Measurements from ENCODE around the gene GRAMD1C.
A peak's percentile ranks its signal among the peaks of the same experiment; 100 is the strongest.
"Not testable (repeated sequence)": the region's sequence is repeated elsewhere in the genome, so short reads cannot be mapped to it uniquely, and the experiment has no call there.

Gene GRAMD1C

GRCh38 chr3:113850391-113850790, 11.8 kb downstream of the GRAMD1C start:
- DNase-seq (ENCODE audit: low read depth in 2 of 2, low spot score in 1 of 2) = not testable (repeated sequence)

GRCh38 chr3:113852506-113852905, 13.9 kb downstream of the GRAMD1C start:
- DNase-seq (ENCODE audit: low read depth in 2 of 2, low spot score in 1 of 2) = no peak

GRCh38 chr3:113867506-113867905, 28.9 kb downstream of the GRAMD1C start:
- DNase-seq (ENCODE audit: low read depth in 2 of 2, low spot score in 1 of 2) = no peak

DNA sequence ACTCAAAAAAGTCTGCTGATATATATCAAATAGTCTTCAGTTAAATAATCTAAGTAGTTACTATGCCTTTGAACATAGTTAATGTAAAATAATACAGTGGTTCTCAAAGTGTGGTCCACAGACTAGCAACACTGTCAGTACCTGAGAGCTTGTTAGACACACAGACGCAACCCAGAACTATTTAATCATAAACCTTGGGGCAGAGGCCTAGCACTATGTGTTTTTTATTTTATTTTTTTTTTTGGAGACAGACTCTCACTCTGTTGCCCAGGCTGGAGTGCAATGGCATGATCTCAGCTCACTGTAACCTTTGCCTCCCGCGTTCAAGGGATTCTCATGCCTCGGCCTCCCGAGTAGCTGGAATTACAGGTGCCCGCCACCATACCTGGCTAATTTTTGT, 34.7 kb downstream of the GRAMD1C start:
- no peak for DNase-seq (ENCODE audit: low read depth in 2 of 2, low spot score in 1 of 2)

DNA sequence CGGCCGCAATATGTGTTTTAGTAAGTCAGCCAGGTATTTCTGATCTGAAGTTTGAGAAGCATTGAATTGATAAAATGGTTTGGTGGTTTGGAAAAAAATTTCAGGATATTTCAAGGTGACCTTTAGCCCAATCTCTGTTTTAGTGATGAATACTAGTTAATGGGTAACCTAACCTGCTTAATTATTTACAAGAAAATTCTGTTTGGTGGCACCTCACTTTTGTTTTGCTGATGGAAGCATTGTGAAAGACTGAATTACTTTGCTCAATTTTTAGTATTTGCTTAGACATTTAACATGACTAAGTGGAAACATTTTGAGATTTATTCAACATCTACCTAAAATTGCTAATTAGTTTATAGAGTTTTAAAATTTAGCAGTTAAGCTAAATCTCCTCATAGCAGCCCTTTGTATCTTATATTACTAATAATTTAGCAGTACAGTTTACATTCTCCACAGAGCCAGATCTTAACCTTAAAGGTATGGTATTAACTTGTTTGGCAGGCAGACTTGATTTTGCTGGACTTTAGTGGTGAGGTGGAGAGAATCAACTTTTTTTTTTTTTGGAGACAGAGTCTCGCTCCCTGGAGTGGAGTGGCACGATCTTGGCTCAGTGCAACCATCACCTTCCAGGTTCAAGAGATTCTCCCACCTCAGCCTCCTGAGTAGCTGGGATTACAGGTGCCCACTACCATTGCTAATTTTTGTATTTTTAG, 35.4 kb downstream of the GRAMD1C start:
- no peak for DNase-seq (ENCODE audit: low read depth in 2 of 2, low spot score in 1 of 2)

DNA sequence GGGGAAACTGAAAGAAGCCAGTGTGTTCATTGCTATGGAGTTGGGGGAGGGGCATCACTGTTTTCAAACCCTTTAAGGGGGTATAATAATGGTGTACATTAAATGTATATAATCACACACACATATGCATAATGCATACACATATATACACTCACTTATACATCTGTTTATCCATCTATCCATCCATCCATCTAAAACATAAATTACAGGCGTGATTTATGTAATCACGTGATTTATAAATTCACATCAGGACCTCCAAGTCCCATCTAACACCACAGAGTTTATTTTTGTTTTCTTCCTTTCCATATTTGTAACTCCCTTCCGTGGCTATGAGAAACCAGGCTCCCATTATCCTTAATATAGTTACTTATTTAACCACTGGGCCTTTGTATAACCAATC, 39.8 kb downstream of the GRAMD1C start:
- DNase-seq (ENCODE audit: low read depth in 2 of 2, low spot score in 1 of 2) = no peak

GRCh38 chr3:113885050-113885449, 46.5 kb downstream of the GRAMD1C start:
- no peak for DNase-seq (ENCODE audit: low read depth in 2 of 2, low spot score in 1 of 2)

DNA sequence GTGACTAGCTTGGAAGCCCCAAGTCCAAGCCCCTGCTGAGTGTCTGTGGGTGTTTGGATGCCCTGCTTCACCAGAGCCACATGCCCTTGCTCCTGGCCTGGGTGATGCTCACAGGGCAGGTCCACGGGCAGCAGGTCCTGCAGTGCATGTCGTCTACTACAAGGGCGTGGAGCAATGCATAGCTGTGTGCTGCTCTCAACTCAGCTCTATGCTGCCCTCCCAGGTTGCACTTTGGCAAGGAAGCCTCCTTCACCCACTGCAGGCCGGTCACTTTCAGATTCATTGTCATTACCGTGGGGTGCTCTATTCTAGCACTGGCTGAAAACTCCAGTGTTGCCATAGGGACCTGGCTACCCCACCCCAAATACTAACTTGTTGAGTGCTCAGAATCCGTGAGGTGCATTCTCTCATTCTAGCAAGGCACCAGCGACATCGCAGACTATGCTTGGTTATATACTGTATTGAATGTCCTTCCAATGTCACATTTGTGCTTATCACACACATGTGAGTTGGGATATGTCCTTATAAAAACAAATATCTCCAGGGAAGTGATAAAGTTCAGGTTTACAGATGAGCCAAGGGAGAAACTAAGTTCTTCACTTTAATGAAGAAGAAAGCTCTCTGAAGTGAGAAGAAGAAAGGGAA, 51.8 kb downstream of the GRAMD1C start:
- no peak for DNase-seq (ENCODE audit: low read depth in 2 of 2, low spot score in 1 of 2)

DNA sequence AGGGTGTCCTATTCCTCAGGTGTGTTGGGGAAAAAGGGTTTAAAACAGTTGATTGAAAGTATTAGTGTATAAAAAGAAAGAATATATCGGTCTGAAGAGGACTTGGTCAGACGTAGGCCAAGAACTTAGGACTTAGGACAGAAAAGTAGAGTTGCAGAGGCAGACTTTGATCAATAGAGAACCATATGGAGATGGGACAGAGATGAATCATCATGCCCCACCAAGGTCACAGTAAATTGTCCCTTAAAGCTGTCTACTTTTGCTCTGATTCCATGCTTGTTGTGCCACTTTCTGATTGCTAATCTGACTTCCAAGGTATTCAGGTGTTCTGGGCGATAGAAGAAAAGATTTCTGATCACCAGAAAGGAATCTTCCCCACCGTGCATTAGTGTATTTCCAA, 56.3 kb downstream of the GRAMD1C start:
- no peak for DNase-seq (ENCODE audit: low read depth in 2 of 2, low spot score in 1 of 2)

DNA sequence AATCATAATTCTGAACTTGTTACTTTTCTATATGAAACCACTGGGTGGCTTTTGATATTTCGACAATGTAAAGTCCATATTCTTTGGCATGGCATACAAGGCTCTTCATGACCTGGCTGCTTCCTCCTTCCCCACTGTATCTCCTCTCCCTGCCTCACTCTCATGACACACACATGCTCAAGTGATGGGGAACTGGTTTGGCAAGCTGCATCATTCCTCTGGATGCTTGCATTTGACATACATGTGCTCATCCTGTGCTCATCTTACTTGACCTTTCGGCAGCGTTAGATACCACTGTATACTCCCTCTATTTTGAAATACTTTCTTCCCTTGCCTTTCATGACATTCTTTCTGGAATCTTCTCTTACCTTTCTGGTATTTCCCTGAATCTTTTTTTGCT, 57.4 kb downstream of the GRAMD1C start:
- no peak for DNase-seq (ENCODE audit: low read depth in 2 of 2, low spot score in 1 of 2)

DNA sequence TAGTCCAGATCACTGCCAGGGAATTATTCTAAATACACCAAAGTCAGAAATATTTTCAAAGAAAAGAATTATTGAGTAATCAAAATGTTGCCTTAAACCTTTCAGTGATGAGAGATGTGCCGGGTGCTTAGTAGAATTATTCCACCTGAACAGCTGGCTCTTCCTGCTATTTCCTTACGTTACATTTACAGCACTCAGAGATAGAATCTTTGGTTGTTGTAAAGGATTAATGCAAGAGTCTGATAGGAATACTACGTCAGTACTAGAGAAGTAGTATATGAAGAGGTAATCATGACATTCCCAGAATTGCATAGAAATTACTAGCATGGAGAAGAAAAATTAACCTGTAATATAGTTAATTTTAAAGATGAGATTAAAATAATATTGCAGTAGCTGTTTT, 58.3 kb downstream of the GRAMD1C start:
- DNase-seq (ENCODE audit: low read depth in 2 of 2, low spot score in 1 of 2) = no peak

DNA sequence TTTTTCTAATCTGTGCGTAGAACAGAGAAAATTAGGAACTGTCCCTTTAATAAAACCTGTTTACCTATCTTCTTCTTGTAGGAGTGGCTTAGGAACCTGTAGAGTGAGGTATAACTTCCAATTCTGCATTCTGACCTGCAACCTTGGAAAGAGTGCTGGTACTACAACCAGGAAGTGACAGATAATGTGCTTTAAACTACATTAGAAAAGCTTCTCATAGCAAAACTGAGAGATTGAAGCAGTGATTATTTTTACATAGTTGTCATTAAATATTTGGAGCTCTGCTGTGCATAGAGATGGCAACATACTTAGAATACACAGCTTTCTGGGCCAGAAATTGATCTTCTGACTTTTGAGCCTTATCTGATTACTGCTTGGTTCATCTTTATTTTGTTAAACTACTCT, 58.8 kb downstream of the GRAMD1C start:
- DNase-seq (ENCODE audit: low read depth in 2 of 2, low spot score in 1 of 2) = no peak

- no peak for DNase-seq (ENCODE audit: low read depth in 2 of 2, low spot score in 1 of 2)
These were observed 60.3 kb downstream of the GRAMD1C start for GRCh38 chr3:113898892-113899291.

GRCh38 chr3:113906568-113907140, 68.1 kb downstream of the GRAMD1C start:
- DNase-seq (ENCODE audit: low read depth in 2 of 2, low spot score in 1 of 2) = no peak

DNA sequence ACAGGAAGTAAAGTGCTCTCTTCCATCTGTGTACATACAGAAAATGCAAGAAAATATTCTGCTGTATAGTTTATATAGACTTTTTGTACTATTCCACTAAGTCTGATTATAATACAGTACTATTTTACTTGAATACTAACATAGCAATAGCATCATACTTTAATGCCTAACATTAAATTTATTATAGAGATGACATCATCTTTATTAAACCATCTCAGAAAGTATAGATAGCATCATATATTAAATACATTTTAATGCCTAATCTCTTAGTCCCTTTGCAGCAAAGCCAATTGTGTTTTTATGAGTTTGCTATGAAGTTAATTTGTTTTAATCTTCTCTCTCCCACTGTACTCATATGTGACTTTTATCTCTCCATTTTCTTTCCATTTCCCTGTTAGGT, 69.5 kb downstream of the GRAMD1C start:
- no peak for DNase-seq (ENCODE audit: low read depth in 2 of 2, low spot score in 1 of 2)

- no peak for DNase-seq (ENCODE audit: low read depth in 2 of 2, low spot score in 1 of 2)
These were observed 72.4 kb downstream of the GRAMD1C start for GRCh38 chr3:113910966-113911365.

DNA sequence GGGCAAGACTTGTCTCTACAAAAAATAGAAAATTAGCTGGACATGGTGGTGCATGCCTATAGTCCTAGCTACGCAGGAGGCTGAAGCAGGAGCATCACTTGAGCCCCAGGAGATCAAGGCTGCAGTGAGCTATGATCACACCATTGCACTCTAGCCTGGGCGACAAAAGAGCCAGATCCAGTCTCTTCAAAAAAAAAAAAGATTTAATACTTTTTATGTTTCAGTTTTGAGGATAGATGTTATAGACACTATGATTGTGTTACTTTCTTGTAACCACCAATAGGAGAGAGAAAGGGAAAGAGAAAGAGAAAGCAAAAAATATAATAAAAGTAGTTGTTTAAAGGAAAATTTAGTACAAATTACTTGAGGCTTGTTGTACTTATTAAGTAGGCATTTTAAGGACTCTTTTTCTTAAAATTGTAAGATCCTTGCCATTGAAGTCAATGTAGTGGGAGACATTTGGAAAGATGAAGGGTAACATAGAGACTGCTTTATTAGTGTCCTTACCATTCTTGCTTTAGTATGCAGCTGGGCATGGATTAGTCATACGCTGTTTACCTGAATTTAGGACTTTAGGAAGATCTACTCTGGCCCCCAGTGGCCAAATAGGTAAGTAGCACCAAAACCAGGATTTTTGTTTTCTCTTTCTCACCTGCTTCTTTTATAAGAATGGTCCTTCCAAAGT, 74.1 kb downstream of the GRAMD1C start:
- DNase-seq (ENCODE audit: low read depth in 2 of 2, low spot score in 1 of 2) = no peak

DNA sequence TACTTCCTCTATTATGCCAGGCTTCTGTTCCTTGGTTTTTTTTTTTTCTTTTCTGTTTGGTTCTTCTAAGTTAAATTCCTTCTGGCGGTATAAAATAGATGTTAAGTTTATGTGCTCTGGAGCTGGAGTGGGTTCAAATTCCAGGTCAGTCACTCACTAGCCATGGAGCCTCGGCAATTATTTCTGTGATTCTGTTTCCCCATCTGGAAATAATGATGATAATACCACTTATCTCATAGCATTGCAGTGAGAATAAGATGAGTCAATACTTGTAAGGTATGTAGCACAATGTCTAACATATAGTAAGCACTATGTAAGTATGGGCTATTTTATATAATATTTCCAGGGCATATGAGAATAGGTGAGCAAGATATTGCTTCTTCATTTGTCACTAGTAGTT, 76.1 kb downstream of the GRAMD1C start:
- DNase-seq (ENCODE audit: low read depth in 2 of 2, low spot score in 1 of 2) = no peak

DNA sequence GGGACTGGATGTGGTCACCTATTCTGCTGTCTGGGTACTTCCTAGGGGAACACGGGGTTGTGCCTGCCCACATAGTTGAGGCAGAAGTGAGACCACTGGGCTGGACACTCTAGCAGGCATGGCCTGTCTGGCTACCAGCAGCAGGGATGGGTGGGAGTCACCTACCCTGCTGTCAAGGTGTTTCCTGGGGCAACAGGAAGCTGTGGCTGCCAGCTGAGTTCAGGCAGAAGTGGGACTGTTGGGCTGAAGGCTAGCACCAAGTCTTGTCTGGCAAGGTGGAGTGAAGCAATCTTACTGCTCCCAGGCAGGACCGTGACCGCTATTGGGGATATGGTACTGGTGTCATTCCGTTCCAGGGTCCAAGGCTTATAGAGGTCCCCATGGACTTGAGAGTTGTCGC, 89.0 kb downstream of the GRAMD1C start:
- DNase-seq (ENCODE audit: low read depth in 2 of 2, low spot score in 1 of 2) = no peak

- DNase-seq (ENCODE audit: low read depth in 2 of 2, low spot score in 1 of 2) = no peak
These were observed 108.2 kb downstream of the GRAMD1C start for GRCh38 chr3:113946831-113947230.

DNA sequence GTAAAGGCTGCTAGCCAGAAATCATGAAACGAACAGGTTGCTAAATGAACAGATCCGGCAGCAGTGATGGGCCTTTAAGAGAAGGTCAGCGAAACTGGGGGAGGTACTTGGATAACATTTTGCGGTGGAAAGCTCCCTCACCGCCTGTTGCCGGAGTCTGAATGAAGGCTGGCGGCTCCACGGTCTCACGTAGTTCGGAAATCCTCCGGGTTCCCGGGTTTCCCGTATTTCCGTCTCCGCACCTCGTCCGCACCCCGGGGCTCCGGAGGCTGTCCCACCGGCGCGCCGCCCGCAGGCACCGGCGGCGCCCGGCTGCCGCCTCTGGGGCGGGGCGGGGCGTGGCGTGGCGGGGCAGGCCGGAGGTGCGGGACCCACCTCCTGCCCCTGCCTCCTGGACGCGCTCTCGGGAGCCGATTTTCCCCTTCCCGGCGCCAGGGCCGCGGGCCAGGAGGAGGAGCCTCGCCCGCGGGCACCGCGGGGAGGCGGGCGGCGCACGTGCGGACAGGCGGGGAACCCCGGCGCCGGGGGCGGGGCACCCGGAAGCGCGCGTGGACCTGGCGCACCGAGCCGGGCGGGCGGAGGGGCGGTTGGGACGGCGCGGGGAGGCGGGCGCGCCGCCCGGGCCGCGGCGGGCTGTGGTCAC, 108.9 kb downstream of the GRAMD1C start, which contains the start of gene ZDHHC23:
ZDHHC23 (plus strand) TSS at position 642 of the 643 bp plus-strand sequence. CDS start 790 bp downstream, outside the sequence.
- peak; percentile 4 to 43 for DNase-seq (ENCODE audit: low read depth in 2 of 2, low spot score in 1 of 2)
